GM21390 (cell line): ENCODE measurements around the gene MAB21L4.
"Not testable (repeated sequence)": the region's sequence is repeated elsewhere in the genome, so short reads cannot be mapped to it uniquely, and the experiment has no call there.

Experiments used
- ATAC-seq: cut with Tn5 transposase; IDR thresholded peaks from one replicate; pipeline ENCODE4 v1.9.1; 2021; ENCODE audit not compliant: unreplicated experiment

The MAB21L4 gene

GRCh38 chr2:240846309-240846708 lies 49.6 kb downstream of the MAB21L4 start:
- ATAC-seq: not testable (repeated sequence)

GRCh38 chr2:240840435-240841060 lies 55.4 kb downstream of the MAB21L4 start:
- ATAC-seq: no peak

- ATAC-seq: no peak
Measured at GRCh38 chr2:240839152-240840143, 56.5 kb downstream of the MAB21L4 start.

- ATAC-seq: no peak
Measured at GRCh38 chr2:240837621-240838020, 58.3 kb downstream of the MAB21L4 start.

GRCh38 chr2:240836781-240837467 lies 59.0 kb downstream of the MAB21L4 start:
- ATAC-seq: no peak
